Thyroid gland (tissue), 4 donors: ENCODE data around the gene ZNF580.

Source experiments
- POLR2A ChIP-seq, 2 donors: fragments of 450-650 bp; IDR thresholded peaks; one replicate each; pipeline ENCODE4 v1.6.1; 2017; ENCODE audit warnings: antibody characterized with exemption in 2 of 2, mild to moderate bottlenecking in 2 of 2, moderate library complexity in 1 of 2
- TF ChIP-seq, protein P1 (sequence below), 6 experiments: fragments of 200-600 bp in 3 of 6; fragments of 450-650 bp in 3 of 6; sonication (generic) in 3 of 6; IDR thresholded peaks; one replicate each; pipeline ENCODE4 v1.5.1; 2016 to 2019; ENCODE audit warnings: antibody characterized with exemption in 6 of 6, mild to moderate bottlenecking in 2 of 6, inconsistent platforms in 1 of 6, moderate library complexity in 1 of 6

DNA sequence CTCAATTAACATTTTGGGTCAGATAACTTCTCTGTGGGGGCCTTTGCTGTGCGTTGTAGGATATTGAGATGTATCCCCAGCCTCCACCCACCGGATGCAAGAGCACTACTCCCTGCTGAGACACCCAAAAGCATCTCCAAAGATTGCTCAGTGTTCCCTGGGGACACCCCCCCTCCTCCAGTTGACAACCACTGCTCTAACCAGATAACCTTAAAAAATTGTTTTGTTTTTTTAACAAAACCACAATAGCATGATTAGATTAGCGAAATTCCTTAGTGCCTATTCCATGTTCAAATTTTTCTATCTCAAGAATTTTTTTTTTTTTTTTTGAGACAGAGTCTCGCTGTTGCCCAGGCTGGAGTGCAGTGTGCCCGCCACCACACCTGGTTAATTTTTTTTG lies 31.6 kb downstream of the ZNF580 start:
- TF ChIP-seq, protein P1, sequence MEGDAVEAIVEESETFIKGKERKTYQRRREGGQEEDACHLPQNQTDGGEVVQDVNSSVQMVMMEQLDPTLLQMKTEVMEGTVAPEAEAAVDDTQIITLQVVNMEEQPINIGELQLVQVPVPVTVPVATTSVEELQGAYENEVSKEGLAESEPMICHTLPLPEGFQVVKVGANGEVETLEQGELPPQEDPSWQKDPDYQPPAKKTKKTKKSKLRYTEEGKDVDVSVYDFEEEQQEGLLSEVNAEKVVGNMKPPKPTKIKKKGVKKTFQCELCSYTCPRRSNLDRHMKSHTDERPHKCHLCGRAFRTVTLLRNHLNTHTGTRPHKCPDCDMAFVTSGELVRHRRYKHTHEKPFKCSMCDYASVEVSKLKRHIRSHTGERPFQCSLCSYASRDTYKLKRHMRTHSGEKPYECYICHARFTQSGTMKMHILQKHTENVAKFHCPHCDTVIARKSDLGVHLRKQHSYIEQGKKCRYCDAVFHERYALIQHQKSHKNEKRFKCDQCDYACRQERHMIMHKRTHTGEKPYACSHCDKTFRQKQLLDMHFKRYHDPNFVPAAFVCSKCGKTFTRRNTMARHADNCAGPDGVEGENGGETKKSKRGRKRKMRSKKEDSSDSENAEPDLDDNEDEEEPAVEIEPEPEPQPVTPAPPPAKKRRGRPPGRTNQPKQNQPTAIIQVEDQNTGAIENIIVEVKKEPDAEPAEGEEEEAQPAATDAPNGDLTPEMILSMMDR (IDR thresholded peaks at IDR 0.05), result no peak
- TF ChIP-seq POLR2A (IDR thresholded peaks at IDR 0.05), result no peak
